SH-SY5Y (cell line): ENCODE results near the gene RANGAP1.

Experiments
- GATA2 ChIP-seq: IDR thresholded peaks from 2 replicates; pipeline ENCODE4 v1.6.1; 2011; ENCODE audit warnings: mild to moderate bottlenecking, low read depth, low read length
- GATA3 ChIP-seq: IDR thresholded peaks from 2 replicates; pipeline ENCODE4 v1.6.1; 2011; ENCODE audit warnings: low read depth, mild to moderate bottlenecking, low read length, moderate library complexity

The RANGAP1 gene

GRCh38 chr22:41217553-41218157 lies 68.3 kb downstream of the RANGAP1 start:
- TF ChIP-seq GATA2 (no peak), GATA3 (no peak)

GRCh38 chr22:41216984-41217383 lies 69.0 kb downstream of the RANGAP1 start:
- no peak for TF ChIP-seq GATA3
- no peak for TF ChIP-seq GATA2

GRCh38 chr22:41215926-41216325 lies 70.1 kb downstream of the RANGAP1 start:
- TF ChIP-seq GATA3, result no peak
- no peak for TF ChIP-seq GATA2

DNA sequence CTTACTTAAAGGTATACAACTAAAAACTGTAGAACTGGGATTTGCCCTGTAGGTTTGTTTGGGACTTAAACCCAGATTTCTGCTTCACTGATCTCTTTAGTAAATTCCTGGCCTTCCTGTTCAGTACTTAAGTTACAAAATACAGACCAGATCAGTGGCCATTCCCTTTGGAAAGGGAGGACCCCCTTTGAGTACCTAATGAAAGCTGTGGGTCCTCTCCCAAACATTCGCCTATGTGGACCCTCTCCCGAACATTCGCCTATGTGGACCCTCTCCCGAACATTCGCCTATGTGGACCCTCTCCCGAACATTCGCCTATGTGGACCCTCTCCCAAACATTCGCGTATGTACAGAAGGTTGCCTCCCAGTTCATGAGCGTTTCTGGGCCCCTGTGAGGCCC lies 70.6 kb downstream of the RANGAP1 start:
- TF ChIP-seq GATA3 (no peak), GATA2 (no peak)

- TF ChIP-seq GATA2 (no peak), GATA3 (no peak)
Measured at GRCh38 chr22:41206719-41207118, 79.3 kb downstream of the RANGAP1 start.

DNA sequence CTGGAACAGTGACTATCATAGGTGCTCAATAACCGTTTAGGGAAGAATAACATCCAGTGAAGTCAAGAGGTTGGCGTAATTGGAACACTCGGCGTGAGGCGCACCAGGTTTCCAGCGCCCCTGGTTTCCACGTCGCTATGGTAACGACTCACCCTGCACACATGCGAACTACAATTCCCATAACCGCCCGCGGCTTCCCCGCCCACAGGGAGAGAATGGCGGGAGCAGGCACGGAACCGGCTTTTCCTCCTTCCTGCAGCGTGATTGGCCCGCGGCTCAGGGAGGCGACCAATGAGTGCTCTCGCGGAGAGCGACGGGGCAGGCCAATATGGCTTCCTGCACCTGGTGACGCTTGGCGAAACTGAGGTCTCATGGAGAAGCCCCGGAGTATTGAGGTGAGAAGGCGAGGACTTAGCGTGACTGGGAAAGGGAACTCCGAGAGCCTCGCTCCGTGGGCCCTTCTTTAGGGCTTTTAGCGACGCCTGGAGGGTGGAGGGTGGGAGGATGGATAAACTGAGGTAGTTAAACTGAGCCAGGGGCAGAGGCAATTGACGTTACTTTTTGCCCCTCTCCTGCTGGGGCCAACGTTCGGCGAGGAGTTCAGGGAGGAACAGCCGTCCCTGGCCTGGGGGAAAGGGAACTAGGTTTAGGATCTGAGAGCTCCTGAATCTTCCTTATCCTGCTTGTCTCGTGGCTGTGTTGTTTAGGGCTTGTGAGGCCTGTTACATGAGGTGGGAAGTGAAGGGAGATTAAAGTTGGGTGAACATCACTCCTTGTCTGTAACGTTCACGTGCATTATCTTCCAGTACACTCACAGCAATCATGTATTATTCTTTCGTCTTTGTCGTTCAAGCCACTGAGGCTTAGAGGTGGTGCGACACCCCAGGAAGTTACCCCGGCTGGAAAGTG lies 80.7 kb downstream of the RANGAP1 start, which contains the start of gene L3MBTL2:
L3MBTL2 (plus strand) TSS at position 321 of the 909 bp plus-strand sequence; CDS start at position 372, 51 bp downstream.
- TF ChIP-seq GATA2 (no peak), GATA3 (no peak)

GRCh38 chr22:41204066-41204465 lies 81.9 kb downstream of the RANGAP1 start:
- no peak for TF ChIP-seq GATA2
- TF ChIP-seq GATA3, result no peak

GRCh38 chr22:41203118-41203517 lies 82.9 kb downstream of the RANGAP1 start:
- TF ChIP-seq GATA2, result no peak
- no peak for TF ChIP-seq GATA3

DNA sequence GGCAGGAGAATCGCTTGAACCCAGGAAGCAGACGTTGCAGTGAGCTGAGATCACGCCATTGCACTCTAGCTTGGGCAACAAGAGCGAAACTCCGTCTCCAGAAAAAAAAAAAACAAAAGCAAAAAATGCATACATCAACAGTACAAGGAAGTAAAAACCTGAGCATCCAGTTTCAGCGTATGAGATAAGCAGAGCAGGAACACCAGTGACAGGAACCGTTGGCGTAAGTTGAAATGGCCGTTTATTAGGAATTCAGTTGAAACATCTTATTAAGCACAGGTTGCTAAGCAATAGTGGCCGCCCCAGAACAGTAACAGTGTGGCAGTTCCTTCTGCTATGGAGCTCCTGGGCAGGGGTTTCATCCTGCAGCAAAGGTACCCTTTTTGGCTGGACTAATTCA lies 84.8 kb downstream of the RANGAP1 start:
- TF ChIP-seq GATA3 (no peak), GATA2 (no peak)

GRCh38 chr22:41198027-41198580 lies 87.9 kb downstream of the RANGAP1 start:
- TF ChIP-seq GATA2 (no peak), GATA3 (no peak)

DNA sequence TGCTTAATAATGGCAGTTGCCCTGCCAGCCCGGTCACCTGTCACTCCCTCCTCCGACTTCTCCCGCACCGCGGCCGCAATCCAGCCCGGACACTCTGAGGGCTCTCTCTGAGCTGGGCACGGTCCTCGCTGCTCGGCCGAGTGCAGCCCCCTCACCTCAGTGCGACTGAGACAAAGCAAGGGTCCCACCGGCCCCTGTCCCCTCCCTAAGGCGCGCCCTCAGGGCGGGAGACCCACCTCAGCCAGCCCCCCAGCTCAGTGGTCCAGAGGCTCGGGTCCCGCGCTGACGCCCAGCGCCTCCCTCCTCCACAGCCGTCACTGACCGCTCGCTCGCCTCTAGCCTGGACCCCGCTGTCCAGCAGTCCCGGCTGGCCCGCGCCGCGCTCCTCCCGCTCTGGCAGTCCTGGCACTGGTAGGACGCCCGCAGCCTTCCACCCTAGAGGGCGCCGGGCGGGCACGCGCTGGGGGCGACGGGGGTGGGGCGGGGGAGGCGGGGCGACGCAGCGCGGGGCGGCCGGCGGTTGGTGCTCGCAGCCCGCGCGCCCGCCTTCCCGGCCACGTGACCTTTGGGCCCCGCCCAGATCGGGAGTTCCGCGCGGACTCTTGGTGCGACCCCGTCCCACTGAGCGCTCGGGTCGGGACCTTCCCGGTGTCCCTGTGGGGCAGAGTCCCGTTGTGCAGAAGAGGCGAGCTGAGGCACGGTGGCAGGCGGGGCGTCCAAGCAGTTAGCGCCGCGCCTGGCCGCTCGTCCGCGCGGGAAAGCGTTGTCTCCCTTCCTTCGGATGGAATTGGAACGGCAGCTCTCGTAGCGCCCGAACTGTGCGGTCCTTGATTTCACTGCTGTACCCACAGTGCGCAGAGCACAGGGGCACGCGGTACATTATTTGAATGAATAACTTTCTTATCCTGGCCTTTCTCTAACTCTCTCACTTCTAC lies 88.7 kb downstream of the RANGAP1 start:
- TF ChIP-seq GATA2 (no peak), GATA3 (no peak)
